CD4-positive, alpha-beta T cell treated with Interleukin-15 for 1 hour (primary cell): ENCODE data around the gene PIK3CD.
A peak's percentile ranks its signal among the peaks of the same experiment; 100 is the strongest.
"Not testable (repeated sequence)": the region's sequence is repeated elsewhere in the genome, so short reads cannot be mapped to it uniquely, and the experiment has no call there.

Experiments used
- DNase-seq: peaks from one replicate; pipeline ENCODE4 v3.0.0-alpha.2; 2020

Gene PIK3CD

GRCh38 chr1:9690440-9691107, 39.0 kb downstream of the PIK3CD start:
- DNase-seq = no peak

GRCh38 chr1:9691108-9691445, 39.5 kb downstream of the PIK3CD start:
- no peak for DNase-seq

- DNase-seq = no peak
Measured at GRCh38 chr1:9691691-9692090, 40.2 kb downstream of the PIK3CD start.

- no peak for DNase-seq
Measured at GRCh38 chr1:9696793-9697192, 45.3 kb downstream of the PIK3CD start.

GRCh38 chr1:9699361-9699760, 47.8 kb downstream of the PIK3CD start:
- no peak for DNase-seq

GRCh38 chr1:9700340-9700739, 48.8 kb downstream of the PIK3CD start:
- DNase-seq = no peak

- DNase-seq = no peak
Measured at GRCh38 chr1:9701665-9702064, 50.1 kb downstream of the PIK3CD start.

- no peak for DNase-seq
Measured at GRCh38 chr1:9703165-9703509, 51.6 kb downstream of the PIK3CD start.

- no peak for DNase-seq
Measured at GRCh38 chr1:9703681-9704080, 52.1 kb downstream of the PIK3CD start.

GRCh38 chr1:9705337-9706093, 54.0 kb downstream of the PIK3CD start:
- DNase-seq = no peak

GRCh38 chr1:9706178-9706577, 54.6 kb downstream of the PIK3CD start:
- no peak for DNase-seq

- no peak for DNase-seq
Measured at GRCh38 chr1:9710037-9710436, 58.5 kb downstream of the PIK3CD start.

GRCh38 chr1:9711466-9712020, 60.0 kb downstream of the PIK3CD start:
- DNase-seq = no peak

- not testable (repeated sequence) for DNase-seq
Measured at GRCh38 chr1:9712767-9713166, 61.2 kb downstream of the PIK3CD start.

- DNase-seq = peak; percentile 44
Measured at GRCh38 chr1:9714257-9714718, 62.8 kb downstream of the PIK3CD start.

GRCh38 chr1:9715536-9716226, 64.2 kb downstream of the PIK3CD start:
- peak; percentile 61 for DNase-seq

GRCh38 chr1:9716404-9717192, 65.1 kb downstream of the PIK3CD start:
- no peak for DNase-seq

GRCh38 chr1:9717193-9718005, 65.9 kb downstream of the PIK3CD start:
- DNase-seq = peak; percentile 94

- DNase-seq = no peak
Measured at GRCh38 chr1:9718006-9718680, 66.6 kb downstream of the PIK3CD start.

GRCh38 chr1:9719978-9720722, 68.6 kb downstream of the PIK3CD start:
- DNase-seq = no peak
